Mucosa of descending colon (tissue), 3 donors: Measurements from ENCODE around the gene ASZ1. TPM values are rescaled to one million over a fixed set of nuclear protein-coding genes. Genes with fewer than 3 reads are reported as not detected.
"Not testable (repeated sequence)": the region's sequence is repeated elsewhere in the genome, so short reads cannot be mapped to it uniquely, and the experiment has no call there.

Experiments
- ATAC-seq: fragments of 200-7000 bp; cut with Tn5 transposase; one replicate; pipeline ENCODE4 v1.9.1; 2020; ENCODE audit warnings: mild to moderate bottlenecking, moderate library complexity
- DNase-seq, 3 donors: peaks; one replicate each; pipeline ENCODE4 v3.0.0-alpha.2; 2020
- H3K36me3 ChIP-seq: fragments of 200-600 bp; one replicate; pipeline ENCODE4 v1.8.0; 2021; ENCODE audit warnings: low read depth, mild to moderate bottlenecking
- H3K4me1 ChIP-seq: fragments of 200-600 bp; one replicate; pipeline ENCODE4 v1.8.0; 2021; ENCODE audit warnings: low read depth, mild to moderate bottlenecking
- H3K4me3 ChIP-seq: fragments of 200-600 bp; one replicate; pipeline ENCODE4 v1.8.0; 2021; ENCODE audit warnings: mild to moderate bottlenecking
- H3K9me3 ChIP-seq: fragments of 200-600 bp; one replicate; pipeline ENCODE4 v1.8.0; 2021; ENCODE audit warnings: mild to moderate bottlenecking
- intact Hi-C, 2 donors: fragments of 100-400 bp; cut with DNase I in 1 of 2; cut with micrococcal nuclease in 1 of 2; formaldehyde crosslinking; loops; one replicate each; pipeline versions ENCODE4 v1.11.0 to v1.11.1; 2022; cut with DNase I, micrococcal nuclease
- total RNA-seq, 3 donors: library from RNA; stranded (reverse); fragmentation: NEBNext Ultra II Directional in 2 of 3; extraction: Animal tissue kit (Norgen Biotek cat#: 25700) in 2 of 3; gene quantifications; one replicate each; pipeline versions ENCODE4 v1.2.1 to v1.2.4, GENCODE V29; 2021 to 2023
- TF ChIP-seq, protein P1 (sequence below): fragments of 200-600 bp; IDR thresholded peaks from one replicate; pipeline ENCODE4 v1.8.0; 2022; ENCODE audit warnings: antibody characterized with exemption, mild to moderate bottlenecking
- donor health status: DM: no; HTN: no; CAD: no; lungs with moderate emphysema.
- donor health status: DM: no; HTN: no; CAD: no.
- donor health status: DM: no; HTN: yes; CAD: no.

Gene ASZ1
- total RNA-seq, 3 donors from 2014 or later: not detected

DNA sequence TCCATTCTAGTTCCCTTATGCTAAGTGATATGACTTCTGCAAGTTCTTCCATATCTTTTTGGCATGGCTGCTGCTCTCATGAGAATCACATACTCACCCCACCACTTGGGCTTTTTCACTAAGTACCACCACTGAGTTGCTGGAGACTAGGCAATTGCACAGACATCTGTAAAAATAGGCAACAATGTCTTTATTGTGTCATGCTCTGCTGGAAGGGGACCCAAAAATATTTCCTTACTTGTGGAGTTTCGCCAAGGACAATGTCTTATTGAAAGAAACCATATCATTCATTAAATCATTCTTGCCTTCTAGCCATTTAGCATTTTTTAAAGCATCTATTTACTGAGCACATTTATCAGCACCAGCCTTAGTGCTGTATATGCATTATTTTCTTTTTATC is 17.4 kb upstream of the ASZ1 start:
- Histone ChIP-seq H3K4me1 (no peaks in the 10 kb centered on the region), H3K36me3 (no peaks in the 10 kb centered on the region), H3K4me3 (no peak overlapping the region), H3K9me3 (no peaks in the 10 kb centered on the region)
- DNase-seq: no peak
- TF ChIP-seq, protein P1, sequence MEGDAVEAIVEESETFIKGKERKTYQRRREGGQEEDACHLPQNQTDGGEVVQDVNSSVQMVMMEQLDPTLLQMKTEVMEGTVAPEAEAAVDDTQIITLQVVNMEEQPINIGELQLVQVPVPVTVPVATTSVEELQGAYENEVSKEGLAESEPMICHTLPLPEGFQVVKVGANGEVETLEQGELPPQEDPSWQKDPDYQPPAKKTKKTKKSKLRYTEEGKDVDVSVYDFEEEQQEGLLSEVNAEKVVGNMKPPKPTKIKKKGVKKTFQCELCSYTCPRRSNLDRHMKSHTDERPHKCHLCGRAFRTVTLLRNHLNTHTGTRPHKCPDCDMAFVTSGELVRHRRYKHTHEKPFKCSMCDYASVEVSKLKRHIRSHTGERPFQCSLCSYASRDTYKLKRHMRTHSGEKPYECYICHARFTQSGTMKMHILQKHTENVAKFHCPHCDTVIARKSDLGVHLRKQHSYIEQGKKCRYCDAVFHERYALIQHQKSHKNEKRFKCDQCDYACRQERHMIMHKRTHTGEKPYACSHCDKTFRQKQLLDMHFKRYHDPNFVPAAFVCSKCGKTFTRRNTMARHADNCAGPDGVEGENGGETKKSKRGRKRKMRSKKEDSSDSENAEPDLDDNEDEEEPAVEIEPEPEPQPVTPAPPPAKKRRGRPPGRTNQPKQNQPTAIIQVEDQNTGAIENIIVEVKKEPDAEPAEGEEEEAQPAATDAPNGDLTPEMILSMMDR: no peak
- no peak for ATAC-seq
- intact Hi-C loops: no loop called here

DNA sequence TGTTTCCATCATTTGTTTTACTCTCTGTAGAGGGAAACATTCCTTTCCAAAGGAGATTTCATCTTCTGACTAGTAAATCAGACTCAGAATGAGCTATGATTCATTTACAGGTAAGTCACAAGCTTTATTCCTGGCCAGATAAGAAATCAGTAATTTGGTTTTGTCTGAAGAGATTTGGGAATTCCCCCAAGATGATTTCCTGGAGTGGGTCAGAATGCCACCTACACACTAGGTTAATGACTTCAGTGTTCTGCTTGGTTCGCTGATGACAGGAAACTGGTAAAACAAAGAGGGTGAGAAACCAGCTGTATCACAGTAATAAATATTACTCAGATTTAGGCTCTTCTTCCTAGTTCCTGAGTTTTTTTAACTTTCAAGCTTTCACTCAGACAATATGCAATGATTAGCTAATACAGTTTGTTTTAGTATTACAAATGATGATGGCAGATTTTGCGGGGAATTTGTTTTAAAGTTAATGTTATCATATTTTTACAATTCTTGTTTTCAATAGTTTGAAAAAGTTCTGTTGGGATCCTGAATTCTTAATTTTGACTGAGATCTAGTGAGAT is 8.3 kb upstream of the ASZ1 start:
- intact Hi-C loops: no loop called here
- Histone ChIP-seq H3K36me3 (no peaks in the 10 kb centered on the region), H3K4me1 (no peaks in the 10 kb centered on the region), H3K4me3 (no peak overlapping the region), H3K9me3 (no peaks in the 10 kb centered on the region)
- TF ChIP-seq, protein P1: no peak
- DNase-seq (no peak), ATAC-seq (peak; percentile 97)

DNA sequence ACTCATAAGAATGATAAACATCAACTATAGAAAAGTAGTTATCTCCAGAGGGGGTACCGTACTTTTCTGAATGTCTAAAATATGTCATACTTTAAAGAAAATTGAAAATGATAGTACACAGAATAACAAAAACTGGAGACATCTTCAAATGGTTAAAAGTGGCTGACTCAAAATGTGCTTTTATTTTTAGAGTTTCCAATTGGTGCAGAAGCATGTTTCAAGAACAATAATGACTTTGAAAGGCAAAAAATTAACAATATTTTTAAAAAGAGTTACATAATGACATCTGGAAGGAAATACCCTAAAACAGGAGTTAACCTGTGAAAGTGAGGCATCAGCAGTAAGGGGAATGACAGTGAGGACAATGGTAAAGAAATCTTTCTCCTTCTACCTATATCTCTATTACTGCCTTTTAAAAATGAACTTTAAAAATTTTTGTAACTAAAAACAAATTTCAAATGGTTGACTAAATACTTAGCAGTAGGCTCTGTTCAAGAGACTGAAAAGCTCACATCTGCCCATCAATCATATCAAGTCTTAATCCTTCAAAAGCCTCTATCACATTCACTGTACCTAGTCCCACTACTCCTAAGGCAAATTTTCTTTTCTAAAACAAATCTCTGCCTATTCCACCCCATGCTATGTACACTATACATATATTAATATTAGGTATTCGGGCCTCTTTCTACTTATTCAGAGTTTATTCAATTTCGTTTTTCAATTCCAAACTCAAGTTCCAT is 3.0 kb downstream of the ASZ1 start:
- Histone ChIP-seq H3K4me1 (no peaks in the 10 kb centered on the region), H3K4me3 (no peak overlapping the region), H3K9me3 (no peaks in the 10 kb centered on the region), H3K36me3 (no peaks in the 10 kb centered on the region)
- TF ChIP-seq, protein P1: no peak
- intact Hi-C loops: no loop called here
- DNase-seq: no peak
- ATAC-seq: no peak

DNA sequence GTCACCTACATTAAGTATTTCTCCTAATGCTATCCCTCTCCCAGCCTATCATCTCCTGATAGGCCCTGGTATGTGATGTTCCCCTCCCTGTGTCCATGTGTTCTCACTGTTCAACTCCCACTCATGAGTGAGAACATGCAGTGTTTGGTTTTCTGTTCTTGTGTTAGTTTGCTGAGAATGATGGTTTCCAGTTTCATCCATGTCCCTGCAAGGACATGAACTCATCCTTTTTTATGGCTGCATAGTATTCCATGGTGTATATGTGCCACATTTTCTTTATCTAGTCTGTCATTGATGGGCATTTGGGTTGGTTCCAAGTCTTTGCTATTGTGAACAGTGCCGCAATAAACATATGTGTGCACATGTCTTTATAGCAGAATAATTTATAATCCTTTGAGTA is 12.7 kb downstream of the ASZ1 start:
- H3K4me1 ChIP-seq, DNase-seq, H3K9me3 ChIP-seq, intact Hi-C loops, ATAC-seq, H3K4me3 ChIP-seq, H3K36me3 ChIP-seq: not testable (repeated sequence)

DNA sequence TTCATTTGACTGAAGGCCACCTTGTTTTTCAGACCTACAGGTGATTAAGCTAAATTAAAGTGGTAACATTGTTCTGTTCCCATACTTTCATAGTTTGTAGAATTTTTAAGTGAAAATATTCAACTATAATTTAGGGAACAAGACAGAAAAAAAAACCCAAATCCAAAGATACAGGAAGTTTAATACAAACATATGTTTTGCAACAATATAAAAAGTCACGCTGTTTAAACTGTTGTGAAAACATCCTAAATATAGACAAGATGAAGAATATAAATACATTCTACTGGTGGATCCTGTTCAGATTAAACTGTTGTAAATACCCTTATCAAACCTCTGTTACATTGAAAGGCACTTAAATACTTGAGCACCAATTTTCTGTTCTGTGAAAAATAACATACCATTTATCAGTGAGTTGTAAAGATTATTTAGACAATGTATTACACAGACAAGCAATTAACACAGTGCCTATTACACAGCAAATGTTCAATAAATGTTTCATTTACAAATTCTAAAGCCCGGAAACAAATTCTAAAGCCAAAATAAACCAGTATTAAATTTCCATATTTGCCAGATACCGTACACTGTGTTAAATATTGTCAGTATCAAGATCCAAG is 14.2 kb downstream of the ASZ1 start:
- no peak overlapping the region for H3K4me3 ChIP-seq
- intact Hi-C loops: no loop called here
- H3K9me3 ChIP-seq: no peaks in the 10 kb centered on the region
- H3K36me3 ChIP-seq: no peaks in the 10 kb centered on the region
- TF ChIP-seq, protein P1: no peak
- H3K4me1 ChIP-seq: no peaks in the 10 kb centered on the region
- ATAC-seq (no peak), DNase-seq (no peak)

DNA sequence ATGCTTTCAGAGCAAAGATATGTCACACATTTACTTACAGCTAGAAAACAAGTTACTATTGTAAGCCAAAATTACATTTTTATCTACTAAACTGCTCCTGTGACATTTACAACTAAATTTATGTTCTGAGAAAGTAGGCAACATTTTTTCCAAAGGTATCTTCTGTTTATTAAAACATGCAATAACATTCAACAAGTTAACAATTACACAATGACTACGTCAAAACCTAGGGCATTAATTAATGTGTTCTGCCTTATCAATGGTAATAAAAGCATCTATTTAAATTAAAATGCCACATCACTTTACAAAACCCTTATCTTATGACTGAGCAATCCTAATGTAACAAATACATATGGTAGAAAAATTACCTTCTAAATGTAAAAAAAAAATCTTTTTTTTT is 14.9 kb downstream of the ASZ1 start:
- no peaks in the 10 kb centered on the region for H3K9me3 ChIP-seq
- H3K36me3 ChIP-seq: no peaks in the 10 kb centered on the region
- no peaks in the 10 kb centered on the region for H3K4me1 ChIP-seq
- TF ChIP-seq, protein P1: no peak
- DNase-seq (no peak), ATAC-seq (no peak)
- intact Hi-C loops: no loop called here
- no peak overlapping the region for H3K4me3 ChIP-seq
